Endothelial cell of umbilical vein (primary cell): ENCODE measurements around the gene TRIM14. TPM values are rescaled to one million over a fixed set of nuclear protein-coding genes. Genes with fewer than 3 reads are reported as not detected.

Experiments
- BruUV-seq: library from RNA; stranded (reverse); fragments of 400-500 nt; replicated peaks from 2 replicates; lab custom pipeline; 2021; lab: Mats Ljungman, UMichigan
- CTCF ChIA-PET: fragments of 300-600, 350-600 bp; sonication (Branson Sonifier 250); formaldehyde crosslinking; loops from one replicate; lab custom pipeline; 2021; ENCODE audit warnings: antibody characterized with exemption, inconsistent platforms; lab: Charles Lee
- POLR2A ChIA-PET: fragments of 300-600, 350-600 bp; sonication (Branson Sonifier 250); formaldehyde crosslinking; loops from one replicate; lab custom pipeline; 2021; ENCODE audit warnings: antibody characterized with exemption, inconsistent platforms; lab: Charles Lee
- DNase-seq: peaks from one replicate; pipeline ENCODE4 v3.0.0-alpha.2; 2011; ENCODE audit warnings: low read depth, low spot score
- FAIRE-seq: peaks from 2 replicates; lab custom pipeline; 2011; peaks lifted over from hg19 to GRCh38; lab: Jason Lieb, UNC
- H2AFZ ChIP-seq: 2 replicates; pipeline ENCODE4 v1.6.0; 2012; ENCODE audit warnings: low read depth, low read length, control low read depth, inconsistent platforms
- H3K27ac ChIP-seq: 2 replicates; pipeline ENCODE4 v1.5.1; 2011; ENCODE audit warnings: low read depth, mild to moderate bottlenecking, control low read depth, low read length, moderate library complexity; ENCODE audit not compliant: insufficient read depth
- H3K27me3 ChIP-seq, 2 experiments: 2 replicates each; pipeline versions ENCODE4 v1.6.0 to v1.6.1; 2011; ENCODE audit warnings: low read length in 2 of 2, mixed read lengths in 1 of 2; ENCODE audit not compliant: control insufficient read depth in 2 of 2, insufficient read depth in 2 of 2
- H3K36me3 ChIP-seq, 2 experiments: 2 replicates in 1 of 2; 3 replicates in 1 of 2; pipeline ENCODE4 v1.5.1; 2011; ENCODE audit warnings: low read length in 2 of 2, mild to moderate bottlenecking in 1 of 2, moderate library complexity in 1 of 2; ENCODE audit not compliant: control insufficient read depth in 2 of 2, insufficient read depth in 2 of 2; ENCODE audit errors: extremely low read depth in 1 of 2
- H3K4me1 ChIP-seq: 3 replicates; pipeline ENCODE4 v1.5.1; 2011; ENCODE audit warnings: mild to moderate bottlenecking, low read length; ENCODE audit not compliant: control insufficient read depth, insufficient read depth; ENCODE audit errors: extremely low read depth
- H3K4me2 ChIP-seq: 2 replicates; pipeline ENCODE4 v1.6.1; 2011; ENCODE audit warnings: low read length, control low read depth, mixed read lengths; ENCODE audit not compliant: insufficient read depth
- H3K4me3 ChIP-seq, 3 experiments: fragments of 200-600 bp in 1 of 3; sonication (generic), shearing (Covaris generic) in 1 of 3; replicated peaks in 1 of 3; 2 replicates each; pipeline ENCODE4 v1.5.1; 2011 to 2016; ENCODE audit warnings: control low read depth in 3 of 3, low read length in 3 of 3, mild to moderate bottlenecking in 2 of 3, inconsistent platforms in 1 of 3, low read depth in 1 of 3, moderate library complexity in 1 of 3; ENCODE audit not compliant: insufficient read depth in 1 of 3
- H3K79me2 ChIP-seq: 2 replicates; pipeline ENCODE4 v1.6.0; 2012; ENCODE audit warnings: low read length, inconsistent platforms; ENCODE audit not compliant: control insufficient read depth, insufficient read depth
- H3K9ac ChIP-seq: replicated peaks from 2 replicates; pipeline ENCODE3; 2011; ENCODE audit warnings: low read length, control low read depth; ENCODE audit not compliant: insufficient read depth; ENCODE audit errors: extremely low read depth
- H3K9me1 ChIP-seq: replicated peaks from 3 replicates; pipeline ENCODE4 v1.6.0; 2011; ENCODE audit warnings: mild to moderate bottlenecking, low read length; ENCODE audit not compliant: control insufficient read depth, insufficient read depth; ENCODE audit errors: extremely low read depth
- H3K9me3 ChIP-seq: replicated peaks from 2 replicates; pipeline ENCODE4 v1.5.1; 2012; ENCODE audit warnings: low read length, inconsistent platforms; ENCODE audit not compliant: control insufficient read depth, insufficient read depth
- H4K20me1 ChIP-seq: replicated peaks from 2 replicates; pipeline ENCODE3; 2011; ENCODE audit warnings: mild to moderate bottlenecking, low read length; ENCODE audit not compliant: control insufficient read depth, insufficient read depth; ENCODE audit errors: extremely low read depth
- CTCF ChIP-seq, 2 donors: IDR thresholded peaks; 1 replicate in 1 of 2; 2 replicates in 1 of 2; pipeline ENCODE4 v1.5.1; 2011; ENCODE audit warnings: low read length in 2 of 2, mild to moderate bottlenecking in 2 of 2, moderate library complexity in 2 of 2, control low read depth in 1 of 2, inconsistent platforms in 1 of 2, low read depth in 1 of 2; ENCODE audit not compliant: insufficient read depth in 1 of 2; ENCODE audit errors: extremely low read depth in 1 of 2
- EZH2 ChIP-seq: IDR thresholded peaks from 2 replicates; pipeline ENCODE4 v1.6.1; 2012; ENCODE audit warnings: borderline replicate concordance, low read depth, mild to moderate bottlenecking, moderate library complexity, low read length, inconsistent platforms; ENCODE audit not compliant: severe bottlenecking
- FOS ChIP-seq: IDR thresholded peaks from 2 replicates; pipeline ENCODE4 v1.6.1; 2011; ENCODE audit warnings: mild to moderate bottlenecking, low read length, moderate library complexity, borderline replicate concordance; ENCODE audit not compliant: insufficient read depth
- GATA2 ChIP-seq: IDR thresholded peaks from 2 replicates; pipeline ENCODE4 v1.7.0; 2011; ENCODE audit warnings: low read depth, mild to moderate bottlenecking, moderate library complexity, mixed read lengths, low read length; ENCODE audit not compliant: insufficient read length, insufficient read depth
- JUN ChIP-seq: IDR thresholded peaks from 2 replicates; pipeline ENCODE4 v1.6.1; 2011; ENCODE audit warnings: borderline replicate concordance, low read depth; ENCODE audit not compliant: insufficient read length, insufficient read depth
- MAX ChIP-seq: IDR thresholded peaks from 2 replicates; pipeline ENCODE4 v1.6.1; 2011; ENCODE audit not compliant: insufficient read depth, insufficient read length
- MYC ChIP-seq: IDR thresholded peaks from one replicate; pipeline ENCODE4 v1.6.1; 2011; ENCODE audit warnings: mild to moderate bottlenecking, low read depth, low read length
- POLR2A ChIP-seq: IDR thresholded peaks from 2 replicates; pipeline ENCODE4 v1.6.1; 2012; ENCODE audit warnings: low read depth, mild to moderate bottlenecking, control low read depth, low read length
- POLR2AphosphoS5 ChIP-seq: IDR thresholded peaks from 2 replicates; pipeline ENCODE4 v1.6.1; 2012; ENCODE audit warnings: low read depth, mild to moderate bottlenecking, control low read depth, low read length, moderate library complexity; ENCODE audit not compliant: insufficient read depth
- dilution Hi-C: fragments of 300-500 bp; cut with MboI; formaldehyde crosslinking; loops from one replicate; pipeline ENCODE4 v1.15.0; 2019; ENCODE audit warnings: low sequenced_read_pairs; ENCODE audit not compliant: extremely low pct_ligation_motif_present
- intact Hi-C: fragments of 100-400 bp; cut with micrococcal nuclease; formaldehyde crosslinking; loops from one replicate; pipeline ENCODE4 v1.10.0; 2022
- polyA plus RNA-seq, 4 experiments: library from polyadenylated mRNA; depleted of rRNA in 3 of 4; stranded (reverse) in 3 of 4; unstranded in 1 of 4; fragments of >200 nt; gene quantifications; 2 replicates each; pipeline versions ENCODE4 v1.2.1 to v1.2.3, GENCODE V29; 2011 to 2012; ENCODE audit warnings: missing spikeins in 1 of 4
- total RNA-seq: library from RNA; stranded (reverse); gene quantifications from 2 replicates; pipeline ENCODE4 v1.2.3, GENCODE V29; 2021

The TRIM14 gene
- total and polyA plus RNA-seq, 2 donors (not counting 3 experiments of a cell fraction or from before 2014, with no cell fraction given): 4.8 to 10.7 TPM

- BruUV-seq: no TSS peak
- H3K9ac ChIP-seq: no peak overlapping the region
- POLR2A ChIA-PET: no interaction called here
These were observed 35.3 kb downstream of the TRIM14 start for GRCh38 chr9:98083566-98084183.

GRCh38 chr9:98083061-98083501 is 35.9 kb downstream of the TRIM14 start:
- DNase-seq: peak; percentile 16
- Histone ChIP-seq H3K79me2 (no peaks in the 10 kb centered on the region), H4K20me1 (no peaks in the 10 kb centered on the region), H3K36me3 (peaks cover 5 to 15% of the 10 kb centered on the region in 2 experiments), H2AFZ (no peak overlapping the region), H3K4me2 (no peak overlapping the region), H3K4me3 (no peak overlapping the region), H3K9me3 (no peaks in the 10 kb centered on the region), H3K27me3 (no peaks in the 10 kb centered on the region), H3K27ac (no peak overlapping the region), H3K9me1 (no peaks in the 10 kb centered on the region), H3K9ac (no peak overlapping the region), H3K4me1 (peaks cover 14% of the 10 kb centered on the region)
- TF ChIP-seq EZH2: no peak
- TF ChIP-seq MYC: no peak
- no peak for TF ChIP-seq GATA2
- no peak for TF ChIP-seq MAX
- TF ChIP-seq POLR2AphosphoS5: no peak
- no peak for TF ChIP-seq JUN
- no peak for TF ChIP-seq CTCF (IDR thresholded peaks at IDR 0.05; ENCODE audit: extremely low read depth in 1 of 2, insufficient read depth in 1 of 2, low read depth in 1 of 2, low read length in 2 of 2)
- no peak for TF ChIP-seq FOS
- TF ChIP-seq POLR2A: no peak
- no TSS peak for BruUV-seq
- intact Hi-C loops: no loop called here
- POLR2A ChIA-PET: no interaction called here
- FAIRE-seq: no peak
- dilution Hi-C loops: no loop called here
- CTCF ChIA-PET: interaction anchor here (1.1 kb wide), 1 partner anchor 9 kb away, joined by 5 read pairs; no protein-coding TSS in a partner anchor

More at GRCh38 chr9:98083566-98084183, 35.3 kb downstream of the TRIM14 start:
- Histone ChIP-seq H2AFZ (no peak overlapping the region), H3K4me2 (no peak overlapping the region), H3K9me3 (no peaks in the 10 kb centered on the region), H3K36me3 (peaks cover 5 to 15% of the 10 kb centered on the region in 2 experiments), H3K4me3 (no peak overlapping the region), H3K9me1 (no peaks in the 10 kb centered on the region), H3K27ac (no peak overlapping the region), H3K4me1 (peaks cover 15% of the 10 kb centered on the region), H4K20me1 (no peaks in the 10 kb centered on the region), H3K27me3 (no peaks in the 10 kb centered on the region), H3K79me2 (no peaks in the 10 kb centered on the region)
- TF ChIP-seq GATA2 (no peak), MAX (no peak), FOS (no peak), MYC (no peak), POLR2A (no peak), POLR2AphosphoS5 (no peak)
- DNase-seq (no peak), FAIRE-seq (no peak)
- dilution Hi-C loops (no loop called here), intact Hi-C loops (no loop called here)
- CTCF ChIA-PET: interaction anchor here (0.7 to 1.0 kb wide), 2 partner anchors 10 to 19 kb away, joined by 3 to 7 read pairs; no protein-coding TSS in a partner anchor
